ENCODE data around the gene GIMAP8. TPM values are rescaled to one million over a fixed set of nuclear protein-coding genes. Genes with fewer than 3 reads are reported as not detected.

Gene GIMAP8
- total and polyA plus RNA-seq, 2 experiments from 2014 or later: not detected

DNA sequence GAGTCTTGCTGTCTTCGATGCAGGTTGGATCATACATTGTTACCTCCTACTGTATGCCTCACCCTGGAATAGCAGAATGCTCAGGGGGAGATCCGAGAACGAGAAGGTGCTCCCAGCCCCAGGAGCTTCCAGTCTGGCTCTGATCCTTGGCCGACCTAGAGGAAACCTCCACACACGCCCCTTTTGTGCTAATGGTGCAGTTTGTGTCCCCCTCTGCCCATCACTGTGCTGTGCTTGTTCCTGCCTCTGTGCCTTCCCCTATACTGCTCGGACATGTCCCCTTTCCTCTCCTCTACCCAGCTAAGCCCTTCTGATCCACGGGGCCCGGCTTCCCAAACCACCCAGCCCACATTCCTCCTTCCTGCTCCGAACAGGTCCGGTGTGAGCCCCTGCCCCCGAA is 38.8 kb upstream of the GIMAP8 start:
- in situ Hi-C loops (cut with MboI): no loop called here
- Histone ChIP-seq H3K4me3 (no peak overlapping the region), H3K79me2 (ENCODE audit: insufficient read depth) (no peaks in the 10 kb centered on the region), H3K9me2 (ENCODE audit: insufficient read depth) (no peaks in the 10 kb centered on the region), H3K36me3 (ENCODE audit: low read depth) (no peaks in the 10 kb centered on the region), H3K27me3 (replicated peaks; ENCODE audit: insufficient read depth) (no peaks in the 10 kb centered on the region), H4K20me1 (ENCODE audit: insufficient read depth) (no peaks in the 10 kb centered on the region), H3K9ac (no peak overlapping the region), H3K27ac (no peak overlapping the region), H3K4me2 (ENCODE audit: unreplicated experiment) (no peak overlapping the region), H3F3A (ENCODE audit: insufficient read depth) (no peaks in the 10 kb centered on the region), H3K4me1 (ENCODE audit: insufficient read depth) (0 out of 2 replicates have a peak, but pooled peaks cover 3% of the 10 kb centered on the region), H3K9me3 (ENCODE audit: low read depth) (no peaks in the 10 kb centered on the region), H2AFZ (no peak overlapping the region)
- no peak for TF ChIP-seq EZH2 (IDR thresholded peaks at IDR 0.05; ENCODE audit: insufficient read depth, poor library complexity, severe bottlenecking)
- TF ChIP-seq EZH2phosphoT487 (IDR thresholded peaks at IDR 0.05; ENCODE audit: insufficient read depth, low read depth): no peak
- DNase-seq: no peak
- WGBS, 2 experiments (ENCODE audit: low coverage in 1 of 2, low lambda C conversion rate in 2 of 2, missing lambda C conversion rate in 2 of 2): 69 to 71% methylated on average over 10 of the region's 11 CpGs

DNA sequence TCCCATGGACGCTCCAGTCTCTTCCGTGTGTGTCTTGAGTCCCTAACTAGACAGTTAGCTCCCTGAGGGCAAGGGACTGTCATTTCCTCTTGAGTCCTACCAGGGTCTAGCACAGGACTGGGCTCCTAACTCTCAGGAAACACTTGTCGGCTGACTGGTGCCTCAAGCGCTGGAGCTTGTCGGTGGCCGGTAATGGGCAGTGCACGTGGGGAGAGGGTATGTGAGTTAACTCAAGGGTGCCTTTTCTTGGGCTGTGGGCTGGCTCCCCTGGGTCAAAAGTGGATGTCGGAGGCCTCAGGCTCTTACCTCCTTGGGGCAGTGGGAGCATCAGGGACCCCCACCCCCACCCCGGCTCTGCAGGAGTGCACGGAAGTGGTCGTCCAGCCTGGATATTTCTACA is 38.4 kb upstream of the GIMAP8 start:
- 80 to 85% methylated on average over 11 of the region's 11 CpGs for WGBS, 2 experiments (ENCODE audit: low coverage in 1 of 2, low lambda C conversion rate in 2 of 2, missing lambda C conversion rate in 2 of 2)
- in situ Hi-C loops (cut with MboI): no loop called here

DNA sequence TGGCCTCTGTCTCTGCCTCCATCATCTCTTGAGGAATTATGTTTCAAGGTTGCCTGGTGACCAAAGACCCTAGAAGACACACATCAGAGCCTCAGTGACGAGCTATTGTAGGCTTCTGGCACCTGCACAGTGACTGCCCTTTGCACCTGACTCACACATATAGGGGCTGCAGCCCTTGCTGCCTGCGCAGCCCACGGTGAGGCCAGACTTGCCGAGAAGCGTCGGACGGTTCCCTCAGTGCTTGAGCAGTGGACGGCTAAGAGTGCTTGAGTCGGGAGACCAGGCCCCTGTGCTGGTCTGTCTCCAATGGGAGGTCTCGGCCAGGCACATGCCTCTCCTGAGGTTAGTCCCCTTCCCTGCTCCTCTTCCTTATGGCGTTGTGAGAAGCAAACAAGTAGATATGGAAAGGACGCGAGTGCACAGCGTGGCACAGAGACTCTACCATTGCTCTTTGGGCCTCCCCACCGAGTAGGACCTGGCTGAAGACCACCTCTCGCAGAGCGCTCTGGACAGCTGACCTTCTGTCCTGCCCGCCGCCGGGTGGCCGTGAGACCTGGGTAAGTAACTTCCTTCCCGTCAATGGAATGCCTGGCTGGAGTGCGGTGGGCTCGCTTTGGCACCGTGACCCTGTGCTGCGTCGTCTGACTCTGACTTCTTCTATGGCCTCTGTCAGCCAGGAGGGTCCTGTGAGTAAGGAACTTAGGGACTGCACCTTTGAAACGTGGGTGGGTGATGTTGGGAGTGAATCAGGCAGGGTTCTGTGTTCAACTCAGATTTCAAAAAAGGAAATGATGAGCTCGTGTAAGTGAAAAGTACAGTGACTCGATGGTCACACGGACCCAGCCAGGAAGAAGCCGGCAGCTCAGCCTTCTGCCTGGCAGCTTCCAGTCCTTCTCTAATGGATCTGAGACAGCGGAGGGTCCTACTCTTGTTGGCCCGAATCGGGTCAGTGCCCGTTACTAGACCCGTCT is 37.6 kb upstream of the GIMAP8 start:
- no peaks in the 10 kb centered on the region for H3K27me3 ChIP-seq (replicated peaks; ENCODE audit: insufficient read depth)
- peak; percentile 6 for DNase-seq
- no peaks in the 10 kb centered on the region for H3K4me1 ChIP-seq (ENCODE audit: insufficient read depth)
- TF ChIP-seq EZH2 (IDR thresholded peaks at IDR 0.05; ENCODE audit: insufficient read depth, poor library complexity, severe bottlenecking) (no peak), EZH2phosphoT487 (IDR thresholded peaks at IDR 0.05; ENCODE audit: insufficient read depth, low read depth) (no peak)
- no peak overlapping the region for H3K4me3 ChIP-seq
- no peaks in the 10 kb centered on the region for H3K9me2 ChIP-seq (ENCODE audit: insufficient read depth)
- H3F3A ChIP-seq (ENCODE audit: insufficient read depth): no peaks in the 10 kb centered on the region
- no peaks in the 10 kb centered on the region for H3K79me2 ChIP-seq (ENCODE audit: insufficient read depth)
- in situ Hi-C loops (cut with MboI): no loop called here
- no peaks in the 10 kb centered on the region for H4K20me1 ChIP-seq (ENCODE audit: insufficient read depth)
- H3K9me3 ChIP-seq (ENCODE audit: low read depth): no peaks in the 10 kb centered on the region
- H3K27ac ChIP-seq: no peak overlapping the region
- no peak overlapping the region for H3K9ac ChIP-seq
- H3K36me3 ChIP-seq (ENCODE audit: low read depth): no peaks in the 10 kb centered on the region
- H3K4me2 ChIP-seq (ENCODE audit: unreplicated experiment): no peak overlapping the region
- H2AFZ ChIP-seq: no peak overlapping the region
- 79 to 82% methylated on average over 37 of the region's 37 CpGs for WGBS, 2 experiments (ENCODE audit: low coverage in 1 of 2, low lambda C conversion rate in 2 of 2, missing lambda C conversion rate in 2 of 2)

More for the DNA sequence above, 38.4 kb upstream of the GIMAP8 start:
- Histone ChIP-seq H2AFZ (no peak overlapping the region), H3K27ac (no peak overlapping the region), H3F3A (ENCODE audit: insufficient read depth) (no peaks in the 10 kb centered on the region), H3K36me3 (ENCODE audit: low read depth) (no peaks in the 10 kb centered on the region), H3K27me3 (replicated peaks; ENCODE audit: insufficient read depth) (no peaks in the 10 kb centered on the region), H4K20me1 (ENCODE audit: insufficient read depth) (no peaks in the 10 kb centered on the region), H3K4me3 (no peak overlapping the region), H3K9ac (no peak overlapping the region), H3K9me2 (ENCODE audit: insufficient read depth) (no peaks in the 10 kb centered on the region), H3K4me2 (ENCODE audit: unreplicated experiment) (no peak overlapping the region), H3K4me1 (ENCODE audit: insufficient read depth) (no peaks in the 10 kb centered on the region), H3K9me3 (ENCODE audit: low read depth) (no peaks in the 10 kb centered on the region), H3K79me2 (ENCODE audit: insufficient read depth) (no peaks in the 10 kb centered on the region)
- DNase-seq: no peak
- TF ChIP-seq EZH2 (IDR thresholded peaks at IDR 0.05; ENCODE audit: insufficient read depth, poor library complexity, severe bottlenecking): no peak
- TF ChIP-seq EZH2phosphoT487 (IDR thresholded peaks at IDR 0.05; ENCODE audit: insufficient read depth, low read depth): no peak

DNA sequence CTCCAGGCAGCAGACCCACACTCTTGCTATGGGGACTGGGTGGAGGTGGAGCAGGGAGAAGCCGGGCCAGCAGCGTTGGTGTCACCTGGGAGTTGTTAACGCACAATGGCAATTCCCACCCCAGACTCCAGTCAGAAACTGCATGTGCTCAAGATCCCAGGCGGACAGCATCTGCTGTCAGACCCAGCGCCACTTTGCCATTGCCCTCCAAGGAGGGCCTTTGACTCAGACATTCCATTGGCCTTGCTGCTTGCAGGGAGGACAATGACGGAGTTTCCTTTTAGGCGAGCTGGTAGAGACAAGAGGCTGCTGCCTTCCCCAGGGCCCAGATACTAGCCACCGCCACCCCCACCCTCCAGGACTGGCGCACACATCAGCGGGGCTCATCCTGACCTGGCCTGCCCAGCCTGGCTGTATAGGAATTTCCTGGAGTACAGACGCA is 36.8 kb upstream of the GIMAP8 start:
- TF ChIP-seq EZH2 (IDR thresholded peaks at IDR 0.05; ENCODE audit: insufficient read depth, poor library complexity, severe bottlenecking) (no peak), EZH2phosphoT487 (IDR thresholded peaks at IDR 0.05; ENCODE audit: insufficient read depth, low read depth) (no peak)
- Histone ChIP-seq H3K36me3 (ENCODE audit: low read depth) (no peaks in the 10 kb centered on the region), H3K27ac (no peak overlapping the region), H3K4me2 (ENCODE audit: unreplicated experiment) (no peak overlapping the region), H3K27me3 (replicated peaks; ENCODE audit: insufficient read depth) (no peaks in the 10 kb centered on the region), H4K20me1 (ENCODE audit: insufficient read depth) (no peaks in the 10 kb centered on the region), H3K9me2 (ENCODE audit: insufficient read depth) (no peaks in the 10 kb centered on the region), H3K9ac (no peak overlapping the region), H3K79me2 (ENCODE audit: insufficient read depth) (no peaks in the 10 kb centered on the region), H2AFZ (no peak overlapping the region), H3K4me3 (no peak overlapping the region), H3F3A (ENCODE audit: insufficient read depth) (no peaks in the 10 kb centered on the region), H3K4me1 (ENCODE audit: insufficient read depth) (no peaks in the 10 kb centered on the region), H3K9me3 (ENCODE audit: low read depth) (no peaks in the 10 kb centered on the region)
- DNase-seq: no peak
- in situ Hi-C loops (cut with MboI): no loop called here
- WGBS, 2 experiments (ENCODE audit: low coverage in 1 of 2, low lambda C conversion rate in 2 of 2, missing lambda C conversion rate in 2 of 2): 89 to 96% methylated on average over 11 of the region's 11 CpGs

Measured in GM23248 (cell line).